WERI-Rb-1 (cell line): ENCODE results near the gene DGKI.
"Not testable (repeated sequence)": the region's sequence is repeated elsewhere in the genome, so short reads cannot be mapped to it uniquely, and the experiment has no call there.

Experiments
- DNase-seq: peaks from one replicate; pipeline ENCODE4 v3.0.0-alpha.2; 2020
- H3K27ac ChIP-seq: fragments of 250-450 bp; sonication (Bioruptor Pico); 2 replicates; pipeline ENCODE4 v1.5.1; 2020; ENCODE audit warnings: mild to moderate bottlenecking, moderate library complexity
- H3K27me3 ChIP-seq: fragments of 250-450 bp; sonication (Bioruptor Pico); 2 replicates; pipeline ENCODE4 v1.5.1; 2021; ENCODE audit warnings: mild to moderate bottlenecking, low read depth, moderate library complexity; ENCODE audit not compliant: insufficient read depth, severe bottlenecking
- H3K36me3 ChIP-seq: fragments of 250-450 bp; sonication (Bioruptor Pico); 2 replicates; pipeline ENCODE4 v1.5.1; 2020; ENCODE audit warnings: mild to moderate bottlenecking, moderate library complexity
- H3K4me3 ChIP-seq: 2 replicates; pipeline ENCODE4 v1.5.1; 2011; ENCODE audit warnings: low read depth, mild to moderate bottlenecking, control low read depth, low read length
- H3K9me3 ChIP-seq: fragments of 250-450 bp; sonication (Bioruptor Pico); 2 replicates; pipeline ENCODE4 v1.5.1; 2021; ENCODE audit warnings: mild to moderate bottlenecking, moderate library complexity; ENCODE audit not compliant: severe bottlenecking
- CTCF ChIP-seq: IDR thresholded peaks from 2 replicates; pipeline ENCODE4 v1.5.1; 2011; ENCODE audit warnings: low read depth, mild to moderate bottlenecking, control low read depth, inconsistent platforms, low read length

The DGKI gene

GRCh38 chr7:137832382-137832781 is 14.4 kb downstream of the DGKI start:
- no peak overlapping the region for H3K27ac ChIP-seq
- DNase-seq = no peak
- no peak for TF ChIP-seq CTCF
- H3K27me3 ChIP-seq = no peaks in the 10 kb centered on the region
- no peaks in the 10 kb centered on the region for H3K36me3 ChIP-seq
- H3K4me3 ChIP-seq = no peak overlapping the region
- H3K9me3 ChIP-seq = peaks cover 12% of the 10 kb centered on the region

GRCh38 chr7:137831555-137831954 is 15.2 kb downstream of the DGKI start:
- peaks cover 12% of the 10 kb centered on the region for H3K9me3 ChIP-seq
- not testable (repeated sequence) for H3K27ac ChIP-seq, H3K36me3 ChIP-seq, DNase-seq, H3K27me3 ChIP-seq, H3K4me3 ChIP-seq

- no peak overlapping the region for H3K4me3 ChIP-seq
- H3K27me3 ChIP-seq = no peaks in the 10 kb centered on the region
- H3K36me3 ChIP-seq = no peaks in the 10 kb centered on the region
- no peak for TF ChIP-seq CTCF
- no peak for DNase-seq
- H3K27ac ChIP-seq = no peak overlapping the region
- H3K9me3 ChIP-seq = peaks cover 12% of the 10 kb centered on the region
Measured at GRCh38 chr7:137829337-137829992, 17.3 kb downstream of the DGKI start.

- H3K36me3 ChIP-seq = no peaks in the 10 kb centered on the region
- no peak for DNase-seq
- no peak overlapping the region for H3K4me3 ChIP-seq
- no peak for TF ChIP-seq CTCF
- peaks cover 12% of the 10 kb centered on the region for H3K9me3 ChIP-seq
- H3K27ac ChIP-seq = no peak overlapping the region
- no peaks in the 10 kb centered on the region for H3K27me3 ChIP-seq
Measured at GRCh38 chr7:137828456-137828855, 18.3 kb downstream of the DGKI start.

GRCh38 chr7:137825489-137825888 is 21.3 kb downstream of the DGKI start:
- H3K9me3 ChIP-seq = no peaks in the 10 kb centered on the region
- no peak overlapping the region for H3K27ac ChIP-seq
- no peak overlapping the region for H3K4me3 ChIP-seq
- no peak for DNase-seq
- no peaks in the 10 kb centered on the region for H3K36me3 ChIP-seq
- no peak for TF ChIP-seq CTCF
- H3K27me3 ChIP-seq = no peaks in the 10 kb centered on the region

GRCh38 chr7:137820677-137821420 is 25.9 kb downstream of the DGKI start:
- Histone ChIP-seq H3K4me3 (no peak overlapping the region), H3K9me3 (no peaks in the 10 kb centered on the region), H3K36me3 (no peaks in the 10 kb centered on the region), H3K27me3 (no peaks in the 10 kb centered on the region), H3K27ac (no peak overlapping the region)
- peak; percentile 20 for DNase-seq
- TF ChIP-seq CTCF = no peak
